GM21390 (cell line): Measurements from ENCODE around the gene ZFYVE21.

Experiments used
- ATAC-seq: cut with Tn5 transposase; IDR thresholded peaks from one replicate; pipeline ENCODE4 v1.9.1; 2021; ENCODE audit not compliant: unreplicated experiment

ZFYVE21 gene

DNA sequence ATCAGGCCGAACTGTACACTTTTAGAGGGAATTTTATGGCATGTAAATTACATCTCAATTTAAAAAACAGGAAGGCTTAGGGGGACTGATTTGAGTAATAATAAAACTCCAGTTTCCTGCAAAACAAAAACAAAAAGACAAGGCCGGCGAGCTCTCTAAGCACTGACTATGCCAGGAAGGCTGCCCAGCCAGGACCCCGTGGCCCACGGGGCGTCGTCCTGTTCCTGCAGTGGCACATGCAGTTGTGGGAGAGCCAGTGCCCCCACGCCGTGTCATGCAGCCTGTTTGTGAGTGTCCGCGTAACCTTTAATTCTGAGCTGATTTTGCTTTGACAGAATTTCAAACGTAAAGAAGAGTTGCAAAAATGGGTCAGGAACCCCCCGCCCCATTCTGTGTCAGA lies 10.9 kb upstream of the ZFYVE21 start:
- ATAC-seq, result no peak

DNA sequence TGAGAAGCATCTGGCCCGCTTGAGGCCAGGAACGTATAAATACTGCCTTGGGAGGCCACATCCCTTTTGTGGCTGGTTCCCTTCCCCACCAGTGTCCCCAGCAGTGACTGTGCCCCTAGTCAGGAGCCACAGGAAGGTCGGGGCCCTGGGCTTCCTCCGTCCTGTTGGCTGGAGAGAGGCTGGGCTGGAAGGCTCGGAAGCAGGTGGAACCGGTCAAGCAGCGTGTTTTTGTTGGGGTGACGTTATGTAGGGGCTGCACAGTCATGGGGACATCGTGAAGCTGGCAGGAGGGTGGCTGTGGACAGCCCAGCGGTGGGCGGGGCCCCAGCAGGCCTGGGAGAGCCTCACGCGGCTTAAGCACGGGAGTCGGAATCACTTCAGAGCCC lies 10.5 kb upstream of the ZFYVE21 start:
- no peak for ATAC-seq

DNA sequence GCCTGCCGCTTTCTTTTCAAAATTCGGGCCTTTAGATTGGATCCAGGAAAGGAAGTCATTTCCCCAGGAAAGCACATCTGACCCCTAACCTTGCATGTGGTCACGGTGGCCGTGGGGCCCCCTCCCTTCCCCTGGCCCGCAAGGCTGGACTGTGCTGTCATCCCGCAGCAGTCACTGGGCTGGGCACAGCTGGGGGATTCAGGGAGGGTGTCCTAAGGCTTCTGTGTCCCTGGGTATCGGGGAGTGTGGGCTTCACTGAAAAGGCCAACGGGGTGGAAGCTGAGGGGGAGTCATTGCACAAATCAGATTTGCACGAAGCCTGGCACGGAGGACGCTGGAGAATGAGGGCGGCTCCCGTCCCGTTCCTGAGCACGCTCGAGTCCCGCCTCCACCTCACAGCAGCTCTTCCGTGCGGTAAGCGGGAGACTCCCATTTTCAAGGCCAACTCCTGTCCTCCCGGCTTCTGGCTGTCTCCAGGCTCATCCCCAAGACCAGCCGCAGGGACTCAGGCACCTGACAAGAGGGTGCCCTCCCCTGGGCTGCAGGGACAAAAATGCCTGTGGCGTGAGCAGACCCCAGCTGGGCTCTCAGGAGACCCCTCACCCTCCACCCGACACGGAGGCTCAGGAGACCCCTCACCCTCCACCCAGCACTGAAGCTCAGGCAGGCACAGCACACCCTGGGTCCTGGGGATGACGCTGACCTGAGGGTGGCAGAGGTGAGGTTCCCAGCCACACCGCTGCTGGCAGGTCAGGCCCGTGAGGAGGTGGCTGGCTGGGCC lies 9.9 kb upstream of the ZFYVE21 start:
- no peak for ATAC-seq

DNA sequence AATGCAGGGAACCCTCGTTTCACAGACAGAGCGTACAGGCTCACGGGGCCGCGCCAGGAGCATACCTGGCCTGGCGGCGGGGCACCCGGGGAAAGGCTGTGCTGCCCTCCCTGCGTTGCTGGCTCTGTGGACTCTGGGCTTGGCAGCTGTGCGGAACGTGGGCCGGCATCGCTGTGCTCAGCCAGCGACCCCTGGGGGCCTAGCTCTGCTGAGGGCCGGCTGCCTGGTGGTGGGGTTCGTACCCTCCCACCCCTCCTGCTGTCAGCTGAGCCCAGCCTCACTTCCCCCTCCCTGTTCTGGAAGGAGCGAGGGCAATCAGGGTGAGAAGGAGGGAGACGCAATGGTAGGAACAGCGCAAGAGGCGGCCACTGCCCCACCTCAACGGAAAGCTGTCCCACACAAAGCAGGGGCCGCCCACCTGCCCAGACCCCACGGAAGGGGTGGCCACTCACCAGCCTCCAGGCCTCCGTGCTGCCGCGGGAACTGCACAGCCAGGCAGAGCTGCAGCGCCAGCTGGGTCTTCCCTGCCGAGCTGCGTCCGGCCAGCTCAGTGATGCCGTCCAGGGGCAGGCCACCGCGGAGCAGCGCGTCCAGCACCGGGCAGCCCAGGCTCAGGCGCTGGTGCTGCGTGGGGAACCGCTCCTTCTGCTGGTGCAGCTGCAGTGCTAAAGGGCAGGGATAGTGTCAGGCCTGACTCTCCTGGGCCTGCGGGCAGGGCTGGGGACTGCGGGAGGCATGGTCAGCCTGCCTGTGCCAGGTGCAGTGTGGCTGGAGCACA lies 8.9 kb upstream of the ZFYVE21 start:
- ATAC-seq, result no peak

DNA sequence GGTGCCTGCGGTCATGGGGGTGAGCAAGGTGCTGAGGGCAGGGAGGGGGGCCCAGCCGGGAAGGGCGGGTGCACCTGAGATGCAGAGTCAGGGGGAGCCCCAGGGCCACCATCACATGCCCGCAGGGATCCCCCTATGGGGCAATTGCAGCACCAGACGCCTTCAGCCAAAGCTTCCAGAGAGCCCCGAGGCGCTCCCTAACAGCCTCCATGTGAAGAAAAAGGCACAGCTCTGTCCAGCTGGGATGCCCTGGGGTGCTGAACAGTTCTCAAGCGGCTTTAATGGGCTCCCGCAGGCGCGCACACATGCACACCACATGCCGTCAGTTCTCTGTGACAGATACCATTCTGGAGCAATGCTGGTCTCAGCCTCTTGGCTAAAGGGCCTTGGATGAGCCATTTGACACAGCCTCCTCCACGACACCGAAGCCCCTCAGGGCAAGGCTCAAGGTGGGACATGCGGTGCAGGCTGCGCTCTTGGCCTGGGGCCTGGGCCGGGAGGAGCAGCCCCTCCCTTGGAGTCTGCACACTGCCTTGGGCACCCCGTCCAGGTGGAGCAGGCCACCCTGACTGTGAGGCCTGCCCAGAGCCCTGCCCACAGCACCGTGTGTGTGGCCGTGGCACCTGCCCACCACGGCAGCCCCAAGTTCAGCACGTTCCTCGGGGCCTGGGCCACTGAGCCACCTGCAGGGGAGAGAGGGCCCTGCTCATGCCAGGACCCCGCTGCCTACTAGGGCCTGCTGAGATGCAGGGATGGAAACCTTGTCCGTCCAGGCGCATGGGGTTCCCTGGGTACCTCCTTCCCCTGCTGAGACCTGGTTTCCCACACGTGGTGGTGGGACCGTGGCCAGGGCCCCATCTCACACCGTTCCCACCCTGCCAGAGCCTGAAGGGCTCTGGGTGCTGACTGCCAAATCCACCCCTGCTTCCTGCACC lies 8.0 kb upstream of the ZFYVE21 start:
- ATAC-seq, result no peak

DNA sequence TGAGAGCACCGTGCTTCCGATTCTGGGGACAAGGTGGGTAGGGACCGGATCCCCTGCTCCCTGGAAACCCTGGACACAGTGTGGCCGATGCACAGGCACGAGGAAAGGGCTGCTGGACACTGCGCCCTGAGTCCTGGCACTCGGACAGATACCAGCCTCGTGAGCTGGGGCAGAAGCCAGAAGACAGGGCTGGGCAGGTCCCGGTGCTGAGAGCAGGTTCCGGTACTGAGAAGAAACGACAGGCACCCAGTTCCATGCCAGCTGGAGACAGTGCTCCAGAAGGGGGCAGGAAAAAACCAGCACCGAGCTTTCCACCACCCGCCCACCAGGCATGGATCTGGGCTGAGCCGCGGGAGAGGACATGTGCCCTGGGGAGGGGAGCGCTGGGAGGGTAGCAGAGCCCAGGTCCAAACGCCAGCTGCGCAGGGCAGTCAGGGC lies 6.8 kb upstream of the ZFYVE21 start:
- ATAC-seq, result no peak

DNA sequence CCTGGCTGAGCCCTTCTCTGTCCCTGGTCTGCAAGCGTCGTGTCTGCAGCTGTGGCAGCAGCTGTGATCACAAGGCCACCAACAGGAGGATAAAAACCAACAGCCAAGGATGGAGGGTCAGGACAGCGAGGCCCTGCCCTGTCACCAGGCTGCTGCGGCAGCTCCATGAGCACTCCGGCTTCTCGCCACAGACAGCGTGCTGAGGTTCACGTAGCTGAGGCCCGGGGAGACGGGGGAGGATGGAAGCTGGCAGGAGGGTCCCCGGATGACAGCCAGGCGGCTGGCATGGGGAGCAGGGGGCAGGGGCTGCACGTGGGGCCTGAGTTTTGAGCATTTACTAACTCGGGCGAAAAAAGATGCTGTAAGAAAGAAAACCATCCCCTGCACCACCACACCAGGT lies 5.8 kb upstream of the ZFYVE21 start:
- ATAC-seq, result no peak

DNA sequence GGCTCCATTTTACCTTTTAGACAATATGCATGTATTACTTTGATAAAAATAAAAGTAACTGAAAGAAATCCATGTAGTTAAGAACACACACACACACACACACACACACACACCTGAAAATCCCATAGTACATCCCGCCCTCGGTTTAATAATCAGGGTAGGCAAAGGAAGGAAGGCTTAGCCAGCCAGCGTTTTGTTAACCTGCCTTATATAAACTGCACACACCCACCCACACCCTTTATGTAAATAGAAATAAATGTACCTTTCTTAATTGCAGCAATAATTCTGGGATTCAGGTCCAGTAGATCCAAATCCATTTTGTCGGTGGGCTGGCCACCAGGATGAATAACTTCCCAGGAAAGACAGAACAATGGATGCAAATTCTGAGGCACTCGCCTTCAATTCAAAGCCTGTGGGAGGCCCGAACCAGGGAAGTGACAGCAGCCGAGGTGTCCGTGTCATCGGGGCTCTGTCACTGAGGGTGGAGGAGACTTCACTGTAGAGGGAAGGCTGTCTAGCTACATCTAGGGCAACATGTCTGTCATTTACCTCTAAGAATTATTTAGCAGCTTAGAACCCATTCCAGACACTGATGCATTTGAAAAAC lies 4.7 kb upstream of the ZFYVE21 start:
- no peak for ATAC-seq

DNA sequence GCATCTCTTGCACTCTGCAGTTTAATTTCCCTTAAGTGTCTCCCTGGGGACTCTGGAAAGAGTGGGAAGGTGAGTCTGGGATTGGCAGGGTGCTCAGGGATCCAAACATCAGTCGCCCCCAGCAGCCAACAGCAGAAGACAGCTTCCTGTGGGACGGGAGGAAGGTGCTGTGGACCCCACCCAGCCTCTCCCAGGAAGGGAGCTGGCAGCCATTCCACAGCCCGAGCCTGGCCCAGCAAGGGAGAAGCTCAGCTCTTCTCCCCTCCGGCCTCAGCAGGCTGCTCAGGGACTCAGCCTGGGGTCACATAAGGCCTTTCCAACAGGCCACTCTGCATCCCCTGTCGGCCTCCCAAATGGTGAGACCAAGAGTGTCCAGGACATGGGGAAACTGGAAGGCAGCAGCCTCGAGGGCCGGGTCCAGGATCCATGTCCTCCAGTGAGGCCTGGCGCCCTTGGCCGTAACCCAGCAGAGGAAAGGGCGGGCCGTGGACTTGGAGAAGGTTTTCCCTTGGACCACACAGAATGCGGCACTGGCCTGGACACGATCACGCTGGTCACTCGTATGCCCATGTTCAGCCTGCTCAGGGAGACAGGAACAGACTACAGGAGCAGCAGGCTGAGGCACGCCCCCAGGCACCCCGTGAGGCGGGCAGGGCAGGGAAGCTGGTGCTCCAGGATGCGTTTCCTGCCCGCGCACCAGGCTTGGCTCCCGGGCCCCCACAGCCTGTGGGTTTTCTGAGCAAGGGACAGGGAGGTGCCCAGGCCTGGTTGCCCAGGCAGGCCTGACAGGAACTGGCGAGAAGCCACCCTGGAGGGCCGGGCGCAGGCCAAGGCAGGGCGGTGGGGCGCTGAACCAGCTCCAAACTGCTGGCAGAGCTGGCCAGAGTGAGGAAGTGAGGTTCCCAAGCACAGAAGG lies 3.8 kb upstream of the ZFYVE21 start:
- ATAC-seq, result no peak

DNA sequence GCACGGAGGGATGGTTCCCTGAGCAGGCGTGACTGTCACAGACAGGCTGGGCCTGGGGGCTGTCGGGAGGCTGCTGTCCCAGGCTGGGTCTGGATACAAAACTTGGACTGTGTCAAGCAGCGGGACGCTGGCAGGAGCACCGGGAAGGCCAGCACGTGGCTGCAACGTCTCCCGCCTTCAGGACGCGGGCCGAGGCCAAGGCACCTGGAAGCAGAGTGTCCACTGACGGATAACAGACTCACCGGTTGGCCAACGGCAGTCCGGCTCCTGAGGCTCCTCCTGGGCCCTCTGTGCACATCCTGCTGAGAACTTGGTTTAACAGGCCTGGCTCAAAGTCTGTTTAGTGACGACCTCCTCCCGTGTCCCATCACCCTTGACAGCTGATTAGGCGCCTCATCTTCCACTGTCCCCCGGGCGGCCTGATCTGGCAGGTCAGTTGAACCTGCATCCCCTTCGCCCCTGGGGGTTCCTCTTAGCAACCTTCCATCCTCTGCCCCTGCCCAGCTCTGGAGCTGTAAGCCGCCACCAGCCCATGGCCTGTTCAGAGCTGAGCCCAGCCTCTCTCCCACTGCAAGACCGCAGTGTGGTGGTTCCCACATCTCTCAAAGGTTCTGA lies 2.9 kb upstream of the ZFYVE21 start:
- ATAC-seq, result no peak

DNA sequence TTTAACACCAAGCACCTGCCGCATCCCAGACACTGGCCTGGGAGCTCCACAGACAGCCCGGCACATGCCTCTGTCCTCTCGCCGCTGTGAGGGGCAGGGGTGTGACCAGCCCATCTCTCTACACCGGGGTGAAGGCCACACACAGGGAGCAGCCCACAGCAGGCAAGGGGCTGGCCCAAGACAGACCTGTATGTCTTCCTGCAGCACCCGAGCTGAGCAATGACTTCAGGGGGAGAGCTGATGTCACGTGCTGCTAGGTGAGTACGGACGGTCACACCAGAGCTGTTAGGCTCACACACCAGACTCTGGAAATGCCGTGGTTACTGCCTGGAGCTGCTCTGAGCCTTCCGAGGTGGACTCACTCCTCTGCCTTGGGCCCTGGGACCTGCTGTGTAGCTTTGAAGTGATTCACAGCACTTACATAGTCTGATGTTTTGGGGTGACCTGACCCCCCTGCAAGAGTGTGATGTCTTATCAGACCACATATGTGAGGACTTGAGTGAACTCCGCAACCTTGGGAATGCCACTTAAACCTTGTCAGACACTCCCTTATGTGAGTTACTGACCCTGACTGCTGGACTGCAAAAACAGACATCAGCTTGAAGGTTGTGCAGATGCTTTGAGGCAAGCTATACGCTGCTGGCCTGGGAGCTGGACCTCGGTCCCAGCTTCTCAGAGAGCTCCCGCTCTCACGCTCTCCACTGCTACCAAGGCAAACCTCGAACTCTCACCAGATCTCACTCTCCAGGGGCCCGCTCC lies 2.1 kb upstream of the ZFYVE21 start:
- no peak for ATAC-seq

DNA sequence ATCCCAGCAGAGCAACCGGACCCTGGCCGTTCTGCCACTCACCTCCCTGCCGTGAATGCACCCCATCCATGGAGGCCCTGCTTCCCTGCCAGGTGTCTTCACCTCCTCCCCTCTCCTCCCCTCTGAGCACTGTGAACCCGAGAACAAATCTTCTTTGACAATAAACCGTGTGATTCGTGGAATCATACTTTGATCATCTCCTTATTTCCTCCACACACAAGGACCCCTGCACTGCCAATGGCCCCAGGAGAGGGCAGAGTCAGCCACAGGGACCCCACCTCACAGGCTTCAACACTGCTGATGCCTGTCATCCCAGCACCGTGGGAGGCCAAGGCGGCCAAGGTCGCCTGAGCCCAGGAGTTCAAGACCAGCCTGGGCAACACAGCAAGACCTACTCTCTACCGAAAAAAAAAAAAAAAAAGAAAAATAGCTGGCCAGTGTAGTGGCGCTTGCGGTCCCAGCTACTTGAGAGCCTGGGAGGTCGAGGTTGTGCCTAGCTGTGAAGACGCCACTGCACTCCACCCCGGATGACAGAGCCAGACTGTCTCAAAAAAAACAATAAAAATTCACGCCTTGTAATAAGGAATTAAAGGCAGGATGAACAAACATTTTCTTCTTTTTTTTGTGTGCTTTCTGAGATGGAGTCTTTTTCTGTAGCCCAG lies 1.4 kb upstream of the ZFYVE21 start:
- no peak for ATAC-seq

DNA sequence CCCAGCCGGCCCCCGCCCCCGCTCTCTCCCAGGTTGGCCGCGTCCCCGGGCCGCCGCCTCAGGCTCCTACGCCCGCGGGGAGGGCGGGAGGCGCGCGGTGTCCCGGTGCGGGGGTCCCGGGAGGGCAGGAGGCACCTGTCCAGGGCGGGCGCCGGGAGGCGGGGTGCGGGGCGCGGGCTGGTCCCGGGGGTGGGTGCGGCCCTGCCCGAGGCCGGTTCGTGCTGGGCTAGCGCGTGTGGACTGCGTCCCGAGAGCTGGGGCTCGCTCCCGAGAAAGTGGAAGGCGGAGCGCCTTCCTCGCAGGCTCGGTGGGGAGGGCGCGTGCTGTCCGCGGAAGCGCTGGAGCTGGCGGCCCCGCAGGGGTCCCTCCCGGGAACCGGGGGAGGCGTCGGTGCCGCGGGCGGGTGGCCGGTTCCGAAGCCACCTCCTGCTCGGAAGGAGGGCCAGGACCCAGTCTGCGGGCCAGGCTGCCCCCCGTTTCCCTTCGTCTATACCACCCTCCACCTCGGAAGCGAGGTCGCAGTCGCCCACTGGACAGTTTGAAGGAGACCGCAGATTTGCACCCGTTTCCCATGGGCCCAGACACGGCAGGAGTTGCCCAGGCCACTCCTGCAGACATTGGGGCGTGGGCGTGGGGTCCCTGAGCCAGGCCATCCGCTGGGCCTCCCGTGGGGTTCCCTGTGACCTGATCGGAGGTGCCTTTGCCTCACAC lies 636 bp downstream of the ZFYVE21 start:
- no peak for ATAC-seq

DNA sequence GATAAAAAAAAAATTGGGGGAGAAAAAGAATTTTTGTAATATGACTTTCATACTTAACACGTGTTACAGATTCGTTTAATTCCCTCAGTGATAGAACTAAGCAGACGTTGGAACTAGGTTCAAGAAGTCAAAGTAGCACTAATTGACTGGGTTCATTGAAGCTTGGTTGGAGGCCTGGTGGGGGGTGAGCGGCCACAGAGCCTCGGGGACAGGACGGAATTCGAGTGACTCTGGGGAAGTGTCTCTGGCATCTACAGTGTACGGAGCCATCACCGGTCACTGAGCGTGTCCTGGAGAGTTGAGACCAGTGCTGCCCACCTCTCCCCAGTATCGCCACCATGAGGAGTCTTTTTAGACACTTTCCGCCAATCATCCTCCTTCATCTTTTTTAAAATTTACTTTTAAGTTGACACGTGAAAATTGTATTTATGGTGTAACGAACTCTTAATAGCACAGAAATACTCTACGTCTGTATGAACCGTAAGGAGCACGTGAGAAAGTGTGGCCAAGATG lies 1.3 kb downstream of the ZFYVE21 start:
- no peak for ATAC-seq

DNA sequence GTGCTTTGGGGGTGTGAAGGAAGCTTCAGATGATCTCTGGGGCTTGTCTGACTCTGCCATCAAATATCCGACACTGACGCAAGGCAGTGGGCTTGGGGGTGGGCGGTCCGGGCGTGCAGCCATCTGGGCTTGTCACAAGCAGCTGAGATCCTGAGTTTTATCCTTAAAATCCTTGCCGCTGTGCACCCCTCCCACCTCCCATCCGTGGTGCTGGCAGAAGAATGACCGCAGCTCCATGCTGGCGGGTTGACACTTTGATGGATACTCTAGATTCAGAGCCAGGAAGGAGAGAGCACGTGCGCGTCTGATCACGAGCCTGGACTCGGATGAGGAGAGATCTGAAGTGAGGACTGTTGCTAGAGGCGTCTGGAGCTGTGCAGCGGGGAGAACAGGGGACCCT lies 3.0 kb downstream of the ZFYVE21 start:
- no peak for ATAC-seq

DNA sequence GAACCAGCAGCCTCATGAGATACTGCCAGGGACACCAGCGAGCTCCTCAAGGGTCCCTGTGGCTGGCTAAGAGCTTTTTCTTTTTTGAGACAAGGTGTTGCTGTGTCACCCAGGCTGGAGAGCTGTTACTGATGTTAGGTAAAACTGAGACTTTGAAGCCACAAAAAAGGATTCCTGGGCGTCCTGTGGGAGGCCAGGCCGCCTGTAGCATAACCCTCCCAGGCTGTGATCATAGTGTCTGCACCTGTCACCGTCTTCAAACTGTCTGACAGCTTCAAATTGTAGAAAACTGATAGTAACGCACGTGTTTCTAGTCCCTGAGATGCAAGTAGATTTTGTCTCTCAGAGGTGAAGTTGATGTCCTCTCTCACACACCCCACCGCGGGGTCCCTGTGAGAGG lies 4.1 kb downstream of the ZFYVE21 start:
- ATAC-seq, result no peak

DNA sequence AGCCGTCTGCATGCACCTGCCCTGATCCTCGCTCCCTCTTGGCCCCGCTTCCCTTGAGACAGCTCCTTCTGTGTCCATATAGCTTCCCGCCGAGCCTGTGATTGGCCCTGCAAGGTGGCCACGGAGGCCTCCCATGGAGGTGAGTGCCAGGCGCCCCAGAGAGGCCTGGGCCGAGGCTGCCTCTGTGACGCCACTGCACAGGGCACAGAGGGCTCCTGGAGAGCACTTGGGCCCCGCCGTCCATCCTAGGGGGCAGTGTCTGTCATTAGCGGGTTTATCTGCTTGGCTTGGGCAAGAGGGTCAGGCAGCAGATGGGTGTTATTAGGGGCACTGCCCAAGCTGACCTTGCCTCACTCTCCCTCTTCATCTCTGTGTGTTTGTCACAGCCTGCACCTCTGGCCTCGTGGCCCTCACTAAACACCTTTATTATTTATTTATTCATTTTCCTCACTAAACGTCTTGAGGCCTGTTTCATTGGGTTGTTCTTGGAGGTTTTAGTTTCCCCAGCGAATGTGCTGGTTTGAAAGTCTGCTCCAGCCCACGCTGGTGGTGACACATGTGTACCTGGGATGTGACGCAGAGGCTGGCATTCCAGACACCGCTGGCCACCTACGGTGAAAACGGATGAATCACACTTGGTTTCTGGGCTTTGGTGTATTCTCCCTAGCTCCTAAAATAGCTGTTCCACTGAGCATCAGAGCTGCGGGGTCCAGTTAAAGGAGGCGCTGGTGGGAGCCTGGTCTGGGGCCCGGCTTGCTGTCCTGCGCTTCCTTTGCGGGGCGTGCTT lies 5.9 kb downstream of the ZFYVE21 start:
- ATAC-seq, result no peak
